ENCODE results near the gene NMT2.

- no peak for TF ChIP-seq EZH2 (IDR thresholded peaks at IDR 0.05; ENCODE audit: low read length, unreplicated experiment)
- TF ChIP-seq CTCF (conservative IDR thresholded peaks at IDR 0.05; ENCODE audit: low read depth, low read length), result no peak
- TF ChIP-seq EZH2phosphoT487 (IDR thresholded peaks at IDR 0.05; ENCODE audit: borderline replicate concordance, low read length), result no peak
Observed at GRCh38 chr10:15150563-15150962, 17.9 kb downstream of the NMT2 start.

Measured in PC-3 (cell line).